ENCODE results near the gene DGLUCY. TPM values are rescaled to one million over a fixed set of nuclear protein-coding genes. Genes with fewer than 3 reads are reported as not detected.
"Not testable (repeated sequence)": the region's sequence is repeated elsewhere in the genome, so short reads cannot be mapped to it uniquely, and the experiment has no call there.

The DGLUCY gene
- polyA plus RNA-seq, 3 donors: 54.9 to 88.4 (median 66.0) TPM

- intact Hi-C loops (cut with micrococcal nuclease): loop anchor here (2.0 kb wide), 1 partner anchor 109 kb away; no protein-coding TSS in a partner anchor
- Mint-ChIP-seq H3K27ac (peak overlapping the region in 2 of 7 donors; percentile 62 to 76), H3K4me1 (no peaks in the 10 kb centered on the region), H3K27me3 (ENCODE audit: low read depth in 3 of 3) (no peaks in the 10 kb centered on the region), H3K9me3 (peaks cover 0 to 2% (median 0%) of the 10 kb centered on the region in 7 donors), H3K36me3 (peaks cover 62 to 86% of the 10 kb centered on the region in 2 donors), H3K4me3 (no peak overlapping the region)
- Histone ChIP-seq H3K4me2 (replicated peaks; ENCODE audit: extremely low read depth, low read length, poor library complexity, severe bottlenecking) (no peak overlapping the region), H3K4me3 (replicated peaks in 1 of 3; ENCODE audit: low read depth in 2 of 3, low read length in 3 of 3) (no peak overlapping the region), H4K20me1 (ENCODE audit: insufficient read depth, low read length) (peaks cover 10% of the 10 kb centered on the region), H3K79me2 (ENCODE audit: insufficient read depth, low read length) (no peaks in the 10 kb centered on the region), H2AFZ (ENCODE audit: insufficient read depth, low read depth, low read length, poor library complexity, severe bottlenecking) (no peak overlapping the region), H3K27ac (ENCODE audit: low read depth in 1 of 2, low read length in 2 of 2) (no peak overlapping the region), H3K9me3 (replicated peaks in 1 of 2; ENCODE audit: control insufficient read depth in 1 of 2, insufficient read depth in 1 of 2, low read length in 2 of 2) (no peaks in the 10 kb centered on the region), H3K4me1 (ENCODE audit: control insufficient read depth in 1 of 2, insufficient read depth in 2 of 2, low read length in 2 of 2) (no peaks in the 10 kb centered on the region), H3K36me3 (replicated peaks in 1 of 2; ENCODE audit: control insufficient read depth in 1 of 2, insufficient read depth in 2 of 2, low read length in 2 of 2) (peaks cover 78 to 95% of the 10 kb centered on the region in 2 donors), H3K9ac (ENCODE audit: insufficient read depth, low read length, poor library complexity, severe bottlenecking) (no peak overlapping the region), H3K27me3 (ENCODE audit: control insufficient read depth in 2 of 2, insufficient read depth in 2 of 2, low read length in 2 of 2) (no peaks in the 10 kb centered on the region)
- peak; percentile 82 for TF ChIP-seq CTCF (IDR thresholded peaks at IDR 0.05)
- WGBS (ENCODE audit: insufficient coverage): 75% methylated on average over 13 of the region's 16 CpGs
- DNase-seq: peak; percentile 12 to 52 (median 39)
These were observed 63.5 kb downstream of the DGLUCY start for GRCh38 chr14:91177073-91178034.

DNA sequence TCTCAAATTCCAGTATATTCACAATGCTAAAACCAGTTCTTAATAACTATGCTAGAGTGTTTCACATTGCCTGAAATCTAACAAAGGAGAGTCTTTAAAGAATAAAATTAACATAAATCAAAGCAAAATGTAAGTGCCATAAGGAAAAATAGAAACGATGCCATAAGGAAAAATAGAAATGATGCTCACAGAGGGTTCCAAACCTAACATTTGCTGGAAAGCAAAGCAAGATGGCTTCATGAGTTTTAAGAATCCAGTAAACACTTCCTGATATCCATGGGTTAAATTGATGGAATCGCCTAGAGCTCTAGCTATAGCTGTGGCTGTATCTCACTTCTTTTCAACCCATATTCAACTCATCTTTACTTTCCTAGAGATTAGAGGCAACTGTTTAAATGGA lies 66.7 kb downstream of the DGLUCY start:
- TF ChIP-seq CTCF (IDR thresholded peaks at IDR 0.05): no peak
- Histone ChIP-seq H3K4me2 (replicated peaks; ENCODE audit: extremely low read depth, low read length, poor library complexity, severe bottlenecking) (no peak overlapping the region), H3K27ac (ENCODE audit: low read depth in 1 of 2, low read length in 2 of 2) (no peak overlapping the region), H3K4me3 (replicated peaks in 1 of 3; ENCODE audit: low read depth in 2 of 3, low read length in 3 of 3) (no peak overlapping the region), H2AFZ (ENCODE audit: insufficient read depth, low read depth, low read length, poor library complexity, severe bottlenecking) (no peak overlapping the region), H3K9me3 (replicated peaks in 1 of 2; ENCODE audit: control insufficient read depth in 1 of 2, insufficient read depth in 1 of 2, low read length in 2 of 2) (no peaks in the 10 kb centered on the region), H3K4me1 (ENCODE audit: control insufficient read depth in 1 of 2, insufficient read depth in 2 of 2, low read length in 2 of 2) (no peaks in the 10 kb centered on the region), H3K27me3 (ENCODE audit: control insufficient read depth in 2 of 2, insufficient read depth in 2 of 2, low read length in 2 of 2) (no peaks in the 10 kb centered on the region), H4K20me1 (ENCODE audit: insufficient read depth, low read length) (peaks cover 6% of the 10 kb centered on the region), H3K36me3 (replicated peaks in 1 of 2; ENCODE audit: control insufficient read depth in 1 of 2, insufficient read depth in 2 of 2, low read length in 2 of 2) (peaks cover 77 to 92% of the 10 kb centered on the region in 2 donors), H3K9ac (ENCODE audit: insufficient read depth, low read length, poor library complexity, severe bottlenecking) (no peak overlapping the region), H3K79me2 (ENCODE audit: insufficient read depth, low read length) (no peaks in the 10 kb centered on the region)
- Mint-ChIP-seq H3K4me1 (no peaks in the 10 kb centered on the region), H3K4me3 (no peak overlapping the region), H3K9me3 (no peaks in the 10 kb centered on the region), H3K27ac (no peak overlapping the region), H3K36me3 (peaks cover 61 to 85% of the 10 kb centered on the region in 2 donors), H3K27me3 (ENCODE audit: low read depth in 3 of 3) (no peaks in the 10 kb centered on the region)
- no CpG with 5 or more reads among the region's 2 CpGs for WGBS (ENCODE audit: insufficient coverage)
- intact Hi-C loops (cut with micrococcal nuclease): no loop called here
- DNase-seq: no peak

DNA sequence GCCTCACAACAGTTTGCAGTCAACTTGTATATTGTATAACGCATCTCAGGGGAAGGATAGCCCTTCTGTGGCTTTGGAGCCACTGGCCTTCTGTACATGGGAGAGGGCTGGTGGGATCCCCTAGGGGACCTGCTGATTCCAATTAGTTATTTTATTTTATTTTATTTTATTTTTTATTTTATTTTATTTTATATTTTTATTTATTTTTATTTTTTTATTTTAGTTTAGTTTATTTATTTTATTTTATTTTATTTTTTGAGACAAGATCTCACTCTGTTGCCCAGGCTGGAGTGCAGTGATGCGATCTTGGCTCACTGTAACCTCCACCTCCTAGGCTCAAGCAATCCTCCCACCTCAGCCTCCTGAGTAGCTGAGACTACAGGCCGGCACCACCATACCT lies 68.9 kb downstream of the DGLUCY start:
- H3K27me3 Mint-ChIP-seq (ENCODE audit: low read depth in 3 of 3); H3K4me1 Mint-ChIP-seq; intact Hi-C loops (cut with micrococcal nuclease); H3K4me3 ChIP-seq (replicated peaks in 1 of 3; ENCODE audit: low read depth in 2 of 3, low read length in 3 of 3); H3K79me2 ChIP-seq (ENCODE audit: insufficient read depth, low read length); H3K9ac ChIP-seq (ENCODE audit: insufficient read depth, low read length, poor library complexity, severe bottlenecking); H3K4me3 Mint-ChIP-seq; H3K9me3 ChIP-seq (replicated peaks in 1 of 2; ENCODE audit: control insufficient read depth in 1 of 2, insufficient read depth in 1 of 2, low read length in 2 of 2); H3K27ac Mint-ChIP-seq; H4K20me1 ChIP-seq (ENCODE audit: insufficient read depth, low read length); H3K9me3 Mint-ChIP-seq; H3K4me2 ChIP-seq (replicated peaks; ENCODE audit: extremely low read depth, low read length, poor library complexity, severe bottlenecking); H3K27me3 ChIP-seq (ENCODE audit: control insufficient read depth in 2 of 2, insufficient read depth in 2 of 2, low read length in 2 of 2); H2AFZ ChIP-seq (ENCODE audit: insufficient read depth, low read depth, low read length, poor library complexity, severe bottlenecking); DNase-seq; H3K4me1 ChIP-seq (ENCODE audit: control insufficient read depth in 1 of 2, insufficient read depth in 2 of 2, low read length in 2 of 2); H3K27ac ChIP-seq (ENCODE audit: low read depth in 1 of 2, low read length in 2 of 2): not testable (repeated sequence)
- no CpG with 5 or more reads among the region's 3 CpGs for WGBS (ENCODE audit: insufficient coverage)
- peaks cover 74 to 92% of the 10 kb centered on the region in 2 donors for H3K36me3 ChIP-seq (replicated peaks in 1 of 2; ENCODE audit: control insufficient read depth in 1 of 2, insufficient read depth in 2 of 2, low read length in 2 of 2)
- H3K36me3 Mint-ChIP-seq: peaks cover 65 to 86% of the 10 kb centered on the region in 2 donors
